Mesenchymal stem cell (in vitro differentiated cells and primary cell): ENCODE data around the gene SLC12A4.

Experiments used
- DNase-seq: peaks from one replicate; pipeline ENCODE4 v3.0.0-alpha.2; 2013
- H2AFZ ChIP-seq: one replicate; pipeline ENCODE4 v1.6.1; 2013; ENCODE audit warnings: low read depth, mild to moderate bottlenecking, control low read depth, inconsistent platforms, low read length, moderate library complexity
- H2AK5ac ChIP-seq: 2 replicates; pipeline ENCODE4 v1.6.1; 2013; ENCODE audit warnings: low read length, moderate library complexity, mild to moderate bottlenecking, inconsistent platforms; ENCODE audit not compliant: severe bottlenecking
- H2BK120ac ChIP-seq: one replicate; pipeline ENCODE4 v1.6.1; 2013; ENCODE audit warnings: low read depth, mild to moderate bottlenecking, inconsistent platforms, low read length, moderate library complexity
- H2BK12ac ChIP-seq, 2 experiments: one replicate each; pipeline ENCODE4 v1.6.1; 2013; ENCODE audit warnings: inconsistent platforms in 2 of 2, low read length in 2 of 2, mild to moderate bottlenecking in 2 of 2, moderate library complexity in 2 of 2, control low read depth in 1 of 2
- H2BK15ac ChIP-seq: one replicate; pipeline ENCODE4 v1.6.1; 2013; ENCODE audit warnings: mild to moderate bottlenecking, low read depth, inconsistent platforms; ENCODE audit not compliant: poor library complexity, severe bottlenecking
- H2BK5ac ChIP-seq: 2 replicates; pipeline ENCODE4 v1.6.1; 2013; ENCODE audit warnings: low read depth, mild to moderate bottlenecking, low read length, control low read depth, inconsistent platforms; ENCODE audit not compliant: poor library complexity, severe bottlenecking
- H3K14ac ChIP-seq, 2 experiments: one replicate each; pipeline ENCODE4 v1.6.1; 2013; ENCODE audit warnings: inconsistent platforms in 2 of 2, low read length in 2 of 2, control low read depth in 1 of 2, mild to moderate bottlenecking in 1 of 2, moderate library complexity in 1 of 2
- H3K18ac ChIP-seq, 2 experiments: one replicate each; pipeline ENCODE4 v1.6.1; 2013; ENCODE audit warnings: inconsistent platforms in 2 of 2, low read length in 2 of 2, control low read depth in 1 of 2, low read depth in 1 of 2, mild to moderate bottlenecking in 1 of 2
- H3K23ac ChIP-seq, 2 experiments: one replicate each; pipeline ENCODE4 v1.6.1; 2013; ENCODE audit warnings: inconsistent platforms in 2 of 2, low read length in 2 of 2, mild to moderate bottlenecking in 2 of 2, moderate library complexity in 2 of 2, control low read depth in 1 of 2
- H3K27ac ChIP-seq: 2 replicates; pipeline ENCODE4 v1.5.1; 2013; ENCODE audit warnings: mild to moderate bottlenecking, moderate library complexity, low read length, control low read depth, inconsistent platforms; ENCODE audit not compliant: poor library complexity, severe bottlenecking
- H3K27me3 ChIP-seq, 2 experiments: 2 replicates each; pipeline versions ENCODE4 v1.6.1 to v1.7.0; 2013; ENCODE audit warnings: low read length in 2 of 2, mild to moderate bottlenecking in 2 of 2, moderate library complexity in 2 of 2, control low read depth in 1 of 2, inconsistent platforms in 1 of 2; ENCODE audit not compliant: control insufficient read depth in 1 of 2, insufficient read depth in 1 of 2
- H3K36me3 ChIP-seq, 2 experiments: 2 replicates each; pipeline versions ENCODE4 v1.6.1 to v1.7.0; 2013; ENCODE audit warnings: low read length in 2 of 2, control low read depth in 1 of 2, inconsistent platforms in 1 of 2, low read depth in 1 of 2, mild to moderate bottlenecking in 1 of 2; ENCODE audit not compliant: insufficient read depth in 2 of 2, control insufficient read depth in 1 of 2
- H3K4ac ChIP-seq, 2 experiments: one replicate each; pipeline ENCODE4 v1.6.1; 2013; ENCODE audit warnings: inconsistent platforms in 2 of 2, low read length in 2 of 2, mild to moderate bottlenecking in 2 of 2, moderate library complexity in 2 of 2, control low read depth in 1 of 2, low read depth in 1 of 2
- H3K4me1 ChIP-seq: 2 replicates; pipeline ENCODE4 v1.6.1; 2013; ENCODE audit warnings: low read depth, low read length, control low read depth; ENCODE audit not compliant: control insufficient read depth, insufficient read depth
- H3K4me2 ChIP-seq: 2 replicates; pipeline ENCODE4 v1.6.1; 2013; ENCODE audit warnings: low read length, mild to moderate bottlenecking, inconsistent platforms; ENCODE audit not compliant: poor library complexity, severe bottlenecking
- H3K4me3 ChIP-seq, 2 experiments: 2 replicates each; pipeline versions ENCODE4 v1.5.1 to v1.7.0; 2013; ENCODE audit warnings: low read length in 2 of 2, mild to moderate bottlenecking in 2 of 2, control low read depth in 1 of 2, low read depth in 1 of 2; ENCODE audit not compliant: insufficient read depth in 1 of 2
- H3K79me1 ChIP-seq: replicated peaks from 2 replicates; pipeline ENCODE4 v1.6.1; 2013; ENCODE audit warnings: mild to moderate bottlenecking, control low read depth, low read length, inconsistent platforms; ENCODE audit not compliant: poor library complexity, severe bottlenecking
- H3K9ac ChIP-seq: 2 replicates; pipeline ENCODE4 v1.7.0; 2013; ENCODE audit warnings: mild to moderate bottlenecking, low read length, moderate library complexity
- H3K9me3 ChIP-seq: 2 replicates; pipeline ENCODE4 v1.7.0; 2013; ENCODE audit warnings: mild to moderate bottlenecking, low read length; ENCODE audit not compliant: control insufficient read depth
- H4K8ac ChIP-seq: one replicate; pipeline ENCODE4 v1.6.1; 2013; ENCODE audit warnings: inconsistent platforms, mild to moderate bottlenecking, low read length, moderate library complexity
- H4K91ac ChIP-seq: one replicate; pipeline ENCODE4 v1.6.1; 2013; ENCODE audit warnings: mild to moderate bottlenecking, low read length, inconsistent platforms
- WGBS: methylation state at CpG from one replicate; pipeline ENCODE4 v1.1.7; 2013; ENCODE audit warnings: mixed read lengths; 5-methylcytosine and 5-hydroxymethylcytosine counted together

SLC12A4 gene

DNA sequence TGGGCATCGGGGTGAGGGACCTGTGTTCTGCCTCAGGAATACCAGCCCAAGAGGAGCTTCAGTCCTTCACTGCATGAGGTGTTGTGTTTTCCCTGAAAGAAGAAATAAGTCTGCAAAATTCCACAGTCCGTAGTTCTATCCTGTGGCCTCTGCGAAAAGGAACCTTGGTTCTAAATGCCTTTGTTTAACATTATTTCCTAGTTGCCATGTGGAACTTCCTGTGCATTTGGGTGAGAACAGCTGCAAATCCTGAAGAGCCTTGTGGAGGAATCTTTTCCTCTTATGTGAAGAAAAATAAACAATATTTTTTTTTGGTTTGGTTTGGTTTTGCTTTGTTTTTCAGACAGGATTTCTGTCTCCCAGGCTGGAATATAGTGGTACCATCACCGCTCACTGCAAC, 65.6 kb downstream of the SLC12A4 start:
- peaks cover 34% of the 10 kb centered on the region for H3K79me1 ChIP-seq
- H3K23ac ChIP-seq = no peak overlapping the region
- 82% methylated on average over 4 of the region's 4 CpGs for WGBS
- H4K8ac ChIP-seq = no peak overlapping the region
- H3K4me2 ChIP-seq = no peak overlapping the region
- no peak overlapping the region for H4K91ac ChIP-seq
- H3K18ac ChIP-seq = peak overlapping the region in 1 of 2 experiments; percentile 72
- H2AFZ ChIP-seq = no peak overlapping the region
- no peaks in the 10 kb centered on the region for H3K4me1 ChIP-seq
- H2AK5ac ChIP-seq = no peak overlapping the region
- H2BK120ac ChIP-seq = no peak overlapping the region
- H3K4ac ChIP-seq = peak overlapping the region in 1 of 2 experiments; percentile 55
- H2BK15ac ChIP-seq = no peak overlapping the region
- H2BK12ac ChIP-seq = no peak overlapping the region
- H3K4me3 ChIP-seq = no peak overlapping the region
- DNase-seq = peak; percentile 40
- H3K36me3 ChIP-seq = peaks cover 12 to 16% of the 10 kb centered on the region in 2 experiments
- H3K9ac ChIP-seq = no peak overlapping the region
- H3K9me3 ChIP-seq = no peaks in the 10 kb centered on the region
- H3K27me3 ChIP-seq = no peaks in the 10 kb centered on the region
- no peak overlapping the region for H2BK5ac ChIP-seq
- no peak overlapping the region for H3K27ac ChIP-seq
- H3K14ac ChIP-seq = no peak overlapping the region

- Histone ChIP-seq H4K91ac (no peak overlapping the region), H3K23ac (no peak overlapping the region), H3K4ac (no peak overlapping the region), H3K9me3 (no peaks in the 10 kb centered on the region), H2AFZ (no peak overlapping the region), H3K36me3 (peaks cover 12 to 20% of the 10 kb centered on the region in 2 experiments), H3K27ac (no peak overlapping the region), H2BK5ac (no peak overlapping the region), H2AK5ac (no peak overlapping the region), H2BK12ac (no peak overlapping the region), H3K14ac (no peak overlapping the region), H3K18ac (no peak overlapping the region), H3K4me3 (no peak overlapping the region), H3K79me1 (peaks cover 37% of the 10 kb centered on the region), H3K9ac (no peak overlapping the region), H3K27me3 (no peaks in the 10 kb centered on the region), H3K4me2 (no peak overlapping the region), H2BK15ac (no peak overlapping the region), H3K4me1 (no peaks in the 10 kb centered on the region), H2BK120ac (no peak overlapping the region), H4K8ac (no peak overlapping the region)
- 96% methylated on average over 5 of the region's 5 CpGs for WGBS
- DNase-seq = no peak
Measured at GRCh38 chr16:67901734-67902133, 66.7 kb downstream of the SLC12A4 start.

GRCh38 chr16:67897231-67897630, 71.2 kb downstream of the SLC12A4 start:
- Histone ChIP-seq H3K4ac (no peak overlapping the region), H4K8ac (no peak overlapping the region)

DNA sequence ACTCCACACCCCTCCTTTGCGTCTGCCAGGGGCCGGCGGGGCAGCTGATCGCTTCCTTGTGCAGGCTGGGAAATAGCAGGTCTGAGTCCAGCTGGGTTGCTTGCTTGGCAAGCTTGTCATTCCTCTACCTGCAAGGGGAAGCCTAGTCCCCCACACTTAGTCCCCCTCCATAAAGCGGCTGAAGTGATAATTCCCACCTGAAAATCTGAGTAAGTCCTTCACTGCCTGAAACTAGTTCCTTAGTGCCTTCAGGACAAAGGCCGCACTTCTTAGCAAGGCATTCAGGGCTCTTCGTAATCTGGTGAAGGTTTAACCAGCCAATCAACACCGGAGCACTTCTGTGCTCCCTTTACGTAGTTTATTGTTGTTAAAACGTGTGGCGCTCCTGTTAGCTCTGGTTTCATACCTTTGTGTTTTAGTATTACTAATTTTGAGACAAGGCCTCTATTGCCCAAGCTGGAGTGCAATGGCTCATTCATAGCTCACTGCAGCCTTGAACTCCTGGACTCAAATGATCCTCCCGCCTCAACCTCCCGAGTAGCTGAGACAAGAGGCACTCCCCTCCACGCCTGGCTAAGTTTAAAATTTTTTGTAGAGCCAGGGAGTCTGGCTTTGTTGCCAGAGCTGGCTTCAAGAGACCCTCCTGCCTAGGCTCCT, 74.6 kb downstream of the SLC12A4 start:
- peak overlapping the region; percentile 100 for H3K9ac ChIP-seq
- H3K27ac ChIP-seq = peak overlapping the region; percentile 63
- DNase-seq = no peak
- H3K4me2 ChIP-seq = peak overlapping the region; percentile 78
- peak overlapping the region; percentile 65 for H2AK5ac ChIP-seq
- peaks cover 0 to 6% of the 10 kb centered on the region in 2 experiments for H3K36me3 ChIP-seq
- no peaks in the 10 kb centered on the region for H3K9me3 ChIP-seq
- H3K18ac ChIP-seq = peak overlapping the region; percentile 4 to 97
- peak overlapping the region in 1 of 2 experiments; percentile 80 for H3K14ac ChIP-seq
- peak overlapping the region; percentile 94 for H2AFZ ChIP-seq
- H2BK12ac ChIP-seq = no peak overlapping the region
- H2BK120ac ChIP-seq = no peak overlapping the region
- peak overlapping the region; percentile 99 for H4K8ac ChIP-seq
- no peak overlapping the region for H2BK15ac ChIP-seq
- 47% methylated on average over 14 of the region's 14 CpGs for WGBS
- H3K23ac ChIP-seq = no peak overlapping the region
- H2BK5ac ChIP-seq = no peak overlapping the region
- H3K79me1 ChIP-seq = peaks cover 13% of the 10 kb centered on the region
- peaks cover 8% of the 10 kb centered on the region for H3K4me1 ChIP-seq
- peak overlapping the region; percentile 15 to 83 for H3K4ac ChIP-seq
- peak overlapping the region; percentile 2 for H4K91ac ChIP-seq
- H3K27me3 ChIP-seq = no peaks in the 10 kb centered on the region
- peak overlapping the region; percentile 99 to 100 for H3K4me3 ChIP-seq

More at GRCh38 chr16:67897231-67897630, 71.2 kb downstream of the SLC12A4 start:
- 98% methylated on average over 3 of the region's 3 CpGs for WGBS
- Histone ChIP-seq H3K18ac (no peak overlapping the region), H3K4me1 (peaks cover 8% of the 10 kb centered on the region), H3K14ac (no peak overlapping the region), H2BK5ac (no peak overlapping the region), H3K36me3 (peaks cover 0 to 9% of the 10 kb centered on the region in 2 experiments), H2AFZ (no peak overlapping the region), H2BK12ac (no peak overlapping the region), H3K23ac (no peak overlapping the region), H2BK120ac (no peak overlapping the region), H3K27me3 (no peaks in the 10 kb centered on the region), H3K4me2 (no peak overlapping the region), H3K4me3 (no peak overlapping the region), H2BK15ac (no peak overlapping the region), H2AK5ac (no peak overlapping the region), H3K9ac (peak overlapping the region; percentile 53), H3K79me1 (peaks cover 28% of the 10 kb centered on the region), H4K91ac (no peak overlapping the region), H3K27ac (no peak overlapping the region), H3K9me3 (no peaks in the 10 kb centered on the region)
- peak; percentile 55 for DNase-seq
